Naive thymus-derived CD4-positive, alpha-beta T cell (primary cell): ENCODE measurements around the gene C9orf72. TPM values are rescaled to one million over a fixed set of nuclear protein-coding genes. Genes with fewer than 3 reads are reported as not detected.

Experiments
- ATAC-seq: fragments of 150-1000 bp; cut with Tn5 transposase; 2 replicates; pipeline ENCODE4 v1.10.0; 2021; ENCODE audit warnings: mild to moderate bottlenecking, moderate library complexity
- CTCF ChIA-PET: fragments of 350-600 bp; sonication (Branson Sonifier 250); formaldehyde crosslinking; loops from one replicate; lab custom pipeline; 2021; ENCODE audit warnings: antibody characterized with exemption; lab: Charles Lee
- POLR2A ChIA-PET: fragments of 350-600 bp; sonication (Branson Sonifier 250); formaldehyde crosslinking; loops from one replicate; lab custom pipeline; 2021; ENCODE audit warnings: antibody characterized with exemption, inconsistent platforms; lab: Charles Lee
- DNase-seq, 9 donors: peaks; one replicate each; pipeline versions ENCODE4 v3.0.0 to v3.0.0-alpha.2; 2020 to 2022; ENCODE audit warnings: mixed read lengths in 1 of 9
- H3K27ac ChIP-seq: one replicate; pipeline ENCODE4 v1.7.0; 2013; ENCODE audit warnings: mild to moderate bottlenecking, low read depth, low read length, moderate library complexity
- H3K27me3 ChIP-seq, 2 donors: one replicate each; pipeline ENCODE4 v1.7.0; 2013; ENCODE audit warnings: low read length in 2 of 2, mild to moderate bottlenecking in 2 of 2, moderate library complexity in 2 of 2; ENCODE audit not compliant: control insufficient read depth in 2 of 2, insufficient read depth in 2 of 2
- H3K36me3 ChIP-seq, 3 experiments: 1 replicate in 2 of 3; 2 replicates in 1 of 3; pipeline ENCODE4 v1.7.0; 2013; ENCODE audit warnings: low read length in 3 of 3, mild to moderate bottlenecking in 3 of 3, moderate library complexity in 1 of 3; ENCODE audit not compliant: insufficient read depth in 3 of 3, control insufficient read depth in 2 of 3
- H3K4me1 ChIP-seq, 2 donors: one replicate each; pipeline ENCODE4 v1.7.0; 2013; ENCODE audit warnings: low read length in 2 of 2, mild to moderate bottlenecking in 2 of 2, moderate library complexity in 1 of 2; ENCODE audit not compliant: control insufficient read depth in 2 of 2, insufficient read depth in 2 of 2
- H3K4me3 ChIP-seq: 2 replicates; pipeline ENCODE4 v1.7.0; 2013; ENCODE audit warnings: mild to moderate bottlenecking, low read length
- H3K9me3 ChIP-seq, 3 experiments: 1 replicate in 2 of 3; 2 replicates in 1 of 3; pipeline ENCODE4 v1.7.0; 2013; ENCODE audit warnings: low read length in 3 of 3; ENCODE audit not compliant: control insufficient read depth in 2 of 3
- H3K27ac Mint-ChIP-seq, 9 donors: one replicate each; pipeline ENCODE4 v1.8.0; 2020 to 2022; ENCODE audit warnings: mixed read lengths in 9 of 9, mild to moderate bottlenecking in 8 of 9, moderate library complexity in 5 of 9, inconsistent platforms in 2 of 9
- H3K27me3 Mint-ChIP-seq, 5 donors: one replicate each; pipeline ENCODE4 v1.8.0; 2021 to 2022; ENCODE audit warnings: mixed read lengths in 5 of 5, mild to moderate bottlenecking in 1 of 5
- H3K36me3 Mint-ChIP-seq, 5 donors: one replicate each; pipeline ENCODE4 v1.8.0; 2020 to 2022; ENCODE audit warnings: mixed read lengths in 5 of 5, mild to moderate bottlenecking in 3 of 5, inconsistent platforms in 1 of 5
- H3K4me1 Mint-ChIP-seq, 7 donors: one replicate each; pipeline ENCODE4 v1.8.0; 2020 to 2022; ENCODE audit warnings: mixed read lengths in 7 of 7, mild to moderate bottlenecking in 3 of 7, inconsistent platforms in 1 of 7
- H3K4me3 Mint-ChIP-seq, 10 donors: one replicate each; pipeline ENCODE4 v1.8.0; 2020 to 2022; ENCODE audit warnings: mild to moderate bottlenecking in 10 of 10, mixed read lengths in 10 of 10, moderate library complexity in 6 of 10, inconsistent platforms in 2 of 10
- H3K9me3 Mint-ChIP-seq, 11 donors: one replicate each; pipeline ENCODE4 v1.8.0; 2020 to 2022; ENCODE audit warnings: mixed read lengths in 11 of 11, mild to moderate bottlenecking in 4 of 11, inconsistent platforms in 1 of 11, moderate library complexity in 1 of 11
- intact Hi-C, 2 donors: fragments of 100-400 bp; cut with micrococcal nuclease; formaldehyde crosslinking; loops; one replicate each; pipeline ENCODE4 v1.15.1; 2023
- polyA plus RNA-seq, 2 donors: library from polyadenylated mRNA; unstranded; fragments of 300-500 nt; fragmentation: Illumina TruSeq; gene quantifications; one replicate each; pipeline ENCODE4 v1.2.3, GENCODE V29; 2021
- total RNA-seq, 6 experiments: library from RNA in 5 of 6; stranded (reverse) in 5 of 6; gene quantifications; 1 replicate in 5 of 6; 2 replicates in 1 of 6; pipeline ENCODE4 v1.2.3 and lab custom pipeline; 2021 to 2026

C9orf72 gene
- total and polyA plus RNA-seq, 7 experiments from 2014 or later = 9.2 to 65.8 (median 25.9) TPM

GRCh38 chr9:27549196-27549755 is 24.0 kb downstream of the C9orf72 start:
- H3K27ac ChIP-seq = no peak overlapping the region
- Mint-ChIP-seq H3K27ac (no peak overlapping the region), H3K9me3 (no peaks in the 10 kb centered on the region), H3K27me3 (no peaks in the 10 kb centered on the region), H3K4me1 (peaks cover 0 to 6% (median 0%) of the 10 kb centered on the region in 7 donors), H3K36me3 (peaks cover 4 to 41% (median 23%) of the 10 kb centered on the region in 5 donors), H3K4me3 (no peak overlapping the region)
- no peak for ATAC-seq
- intact Hi-C loops = loop anchor here in 1 of 2 donors (2.0 kb wide), 1 partner anchor 516 kb away; no protein-coding TSS in a partner anchor
- H3K4me3 ChIP-seq = no peak overlapping the region
- H3K4me1 ChIP-seq = no peaks in the 10 kb centered on the region
- ChIA-PET POLR2A (no interaction called here), CTCF (interaction anchor here (1.3 kb wide), 1 partner anchor 19 kb away, joined by 3 read pairs; no protein-coding TSS in a partner anchor)
- no peaks in the 10 kb centered on the region for H3K27me3 ChIP-seq
- peaks cover 0 to 19% (median 9%) of the 10 kb centered on the region in 3 experiments for H3K36me3 ChIP-seq
- DNase-seq = no peak
- H3K9me3 ChIP-seq = no peaks in the 10 kb centered on the region

- no peaks in the 10 kb centered on the region for H3K9me3 ChIP-seq
- H3K4me1 ChIP-seq = no peaks in the 10 kb centered on the region
- ATAC-seq (no peak), DNase-seq (peak in 1 of 9 donors; percentile 21)
- no peak overlapping the region for H3K4me3 Mint-ChIP-seq
- peaks cover 0 to 12% (median 9%) of the 10 kb centered on the region in 3 experiments for H3K36me3 ChIP-seq
- no peaks in the 10 kb centered on the region for H3K9me3 Mint-ChIP-seq
- H3K4me1 Mint-ChIP-seq = peaks cover 0 to 2% (median 0%) of the 10 kb centered on the region in 7 donors
- intact Hi-C loops = loop anchor here (1.0 to 2.0 kb wide), 3 partner anchors 24 to 515 kb away; no protein-coding TSS in a partner anchor
- peaks cover 1 to 37% (median 16%) of the 10 kb centered on the region in 5 donors for H3K36me3 Mint-ChIP-seq
- H3K27me3 Mint-ChIP-seq = no peaks in the 10 kb centered on the region
- H3K27ac Mint-ChIP-seq = no peak overlapping the region
- H3K27ac ChIP-seq = no peak overlapping the region
- CTCF ChIA-PET = interaction anchor here (1.3 kb wide), 1 partner anchor 18 kb away, joined by 3 read pairs; no protein-coding TSS in a partner anchor
- no peak overlapping the region for H3K4me3 ChIP-seq
- POLR2A ChIA-PET = no interaction called here
- no peaks in the 10 kb centered on the region for H3K27me3 ChIP-seq
These were observed 25.1 kb downstream of the C9orf72 start for GRCh38 chr9:27548055-27548741.

GRCh38 chr9:27545471-27545870 is 27.8 kb downstream of the C9orf72 start:
- Histone ChIP-seq H3K9me3 (no peaks in the 10 kb centered on the region), H3K27ac (no peak overlapping the region), H3K4me3 (no peak overlapping the region), H3K4me1 (no peaks in the 10 kb centered on the region), H3K27me3 (no peaks in the 10 kb centered on the region), H3K36me3 (peaks cover 0 to 13% (median 0%) of the 10 kb centered on the region in 3 experiments)
- ATAC-seq (no peak), DNase-seq (no peak)
- POLR2A ChIA-PET = interaction anchor here (1.0 kb wide), 1 partner anchor 27 kb away, joined by 3 read pairs; the partner anchor contains the start of gene C9orf72
- Mint-ChIP-seq H3K4me1 (no peaks in the 10 kb centered on the region), H3K36me3 (peaks cover 0 to 32% (median 12%) of the 10 kb centered on the region in 5 donors), H3K4me3 (no peak overlapping the region), H3K27ac (no peak overlapping the region), H3K9me3 (no peaks in the 10 kb centered on the region), H3K27me3 (no peaks in the 10 kb centered on the region)
- intact Hi-C loops = loop anchor here in 1 of 2 donors (2.0 kb wide), 1 partner anchor 17 kb away; the partner anchor contains the start of gene MOB3B
- CTCF ChIA-PET = no interaction called here

- intact Hi-C loops = no loop called here
- Histone ChIP-seq H3K4me3 (no peak overlapping the region), H3K9me3 (no peaks in the 10 kb centered on the region), H3K36me3 (peaks cover 0 to 12% (median 0%) of the 10 kb centered on the region in 3 experiments), H3K27ac (no peak overlapping the region), H3K27me3 (no peaks in the 10 kb centered on the region), H3K4me1 (no peaks in the 10 kb centered on the region)
- no peak for ATAC-seq
- no peak for DNase-seq
- ChIA-PET CTCF (no interaction called here), POLR2A (no interaction called here)
- peaks cover 0 to 35% (median 12%) of the 10 kb centered on the region in 5 donors for H3K36me3 Mint-ChIP-seq
- no peak overlapping the region for H3K4me3 Mint-ChIP-seq
- H3K27me3 Mint-ChIP-seq = no peaks in the 10 kb centered on the region
- no peak overlapping the region for H3K27ac Mint-ChIP-seq
- no peaks in the 10 kb centered on the region for H3K9me3 Mint-ChIP-seq
- H3K4me1 Mint-ChIP-seq = peaks cover 0 to 2% (median 0%) of the 10 kb centered on the region in 7 donors
These were observed 30.8 kb downstream of the C9orf72 start for GRCh38 chr9:27542508-27542907.

- no peak overlapping the region for H3K4me3 ChIP-seq
- H3K4me1 Mint-ChIP-seq = peaks cover 0 to 2% (median 0%) of the 10 kb centered on the region in 7 donors
- H3K9me3 ChIP-seq = no peaks in the 10 kb centered on the region
- H3K36me3 ChIP-seq = peaks cover 0 to 12% (median 0%) of the 10 kb centered on the region in 3 experiments
- no peaks in the 10 kb centered on the region for H3K27me3 Mint-ChIP-seq
- POLR2A ChIA-PET = no interaction called here
- peaks cover 0 to 34% (median 12%) of the 10 kb centered on the region in 5 donors for H3K36me3 Mint-ChIP-seq
- no peak overlapping the region for H3K27ac ChIP-seq
- intact Hi-C loops = no loop called here
- H3K27ac Mint-ChIP-seq = no peak overlapping the region
- CTCF ChIA-PET = no interaction called here
- no peak overlapping the region for H3K4me3 Mint-ChIP-seq
- DNase-seq (no peak), ATAC-seq (no peak)
- no peaks in the 10 kb centered on the region for H3K9me3 Mint-ChIP-seq
- no peaks in the 10 kb centered on the region for H3K4me1 ChIP-seq
- H3K27me3 ChIP-seq = no peaks in the 10 kb centered on the region
These were observed 31.5 kb downstream of the C9orf72 start for GRCh38 chr9:27541740-27542139.

GRCh38 chr9:27540502-27540901 is 32.8 kb downstream of the C9orf72 start:
- H3K9me3 Mint-ChIP-seq = no peaks in the 10 kb centered on the region
- H3K4me1 Mint-ChIP-seq = peaks cover 0 to 2% (median 0%) of the 10 kb centered on the region in 7 donors
- no peaks in the 10 kb centered on the region for H3K9me3 ChIP-seq
- H3K27ac Mint-ChIP-seq = no peak overlapping the region
- CTCF ChIA-PET = interaction anchor here (1.0 kb wide), 1 partner anchor 14 kb away, joined by 4 read pairs; no protein-coding TSS in a partner anchor
- no peak overlapping the region for H3K27ac ChIP-seq
- H3K4me1 ChIP-seq = no peaks in the 10 kb centered on the region
- peaks cover 0 to 36% (median 17%) of the 10 kb centered on the region in 5 donors for H3K36me3 Mint-ChIP-seq
- no peak for ATAC-seq
- H3K4me3 Mint-ChIP-seq = no peak overlapping the region
- POLR2A ChIA-PET = interaction anchor here (0.8 kb wide), 1 partner anchor 26 kb away, joined by 7 read pairs; no protein-coding TSS in a partner anchor
- intact Hi-C loops = no loop called here
- peaks cover 0 to 20% (median 0%) of the 10 kb centered on the region in 3 experiments for H3K36me3 ChIP-seq
- no peaks in the 10 kb centered on the region for H3K27me3 ChIP-seq
- no peak for DNase-seq
- H3K4me3 ChIP-seq = no peak overlapping the region
- H3K27me3 Mint-ChIP-seq = no peaks in the 10 kb centered on the region
